Panc1 (cell line): ENCODE measurements around the gene XBP1. TPM values are rescaled to one million over a fixed set of nuclear protein-coding genes. Genes with fewer than 3 reads are reported as not detected.
"Not testable (repeated sequence)": the region's sequence is repeated elsewhere in the genome, so short reads cannot be mapped to it uniquely, and the experiment has no call there.

Source experiments
- ATAC-seq: fragments of 200-7000 bp; cut with Tn5 transposase; 2 replicates; pipeline ENCODE4 v1.9.1; 2020; ENCODE audit warnings: mild to moderate bottlenecking, moderate library complexity
- BruUV-seq: library from RNA; stranded (reverse); fragments of 400-500 nt; replicated peaks from 2 replicates; lab custom pipeline; 2021; lab: Mats Ljungman, UMichigan
- CTCF ChIA-PET: fragments of 300-600 bp; sonication (Branson Sonifier 250); formaldehyde crosslinking; loops from one replicate; lab custom pipeline; 2022; ENCODE audit warnings: antibody characterized with exemption; lab: Charles Lee
- POLR2A ChIA-PET: fragments of 300-600 bp; sonication (Branson Sonifier 250); formaldehyde crosslinking; loops from one replicate; lab custom pipeline; 2022; ENCODE audit warnings: antibody characterized with exemption; lab: Charles Lee
- DNase-seq: peaks from one replicate; pipeline ENCODE4 v3.0.0-alpha.2; 2010; ENCODE audit warnings: low read depth, low spot score
- H3K27ac ChIP-seq: 2 replicates; pipeline ENCODE4 v1.5.1; 2011; ENCODE audit warnings: mild to moderate bottlenecking, low read length, inconsistent platforms
- H3K27me3 ChIP-seq: fragments of 200-500 bp; sonication (Bioruptor generic); 2 replicates; pipeline ENCODE4 v1.6.0; 2014; ENCODE audit warnings: low read length, inconsistent platforms; ENCODE audit not compliant: control insufficient read depth, insufficient read depth
- H3K36me3 ChIP-seq: fragments of 200-500 bp; sonication (Bioruptor generic); 2 replicates; pipeline ENCODE4 v1.5.1; 2014; ENCODE audit warnings: inconsistent platforms, mild to moderate bottlenecking, low read length, moderate library complexity; ENCODE audit not compliant: control insufficient read depth, insufficient read depth
- H3K4me1 ChIP-seq: 2 replicates; pipeline ENCODE4 v1.5.1; 2011; ENCODE audit warnings: inconsistent platforms, mild to moderate bottlenecking, low read length, moderate library complexity; ENCODE audit not compliant: control insufficient read depth, insufficient read depth
- H3K4me3 ChIP-seq, 2 experiments: 2 replicates each; pipeline ENCODE4 v1.5.1; 2011 to 2012; ENCODE audit warnings: low read depth in 2 of 2, low read length in 2 of 2, mild to moderate bottlenecking in 2 of 2, inconsistent platforms in 1 of 2, moderate library complexity in 1 of 2
- H3K9me3 ChIP-seq: fragments of 200-500 bp; sonication (Bioruptor generic); 2 replicates; pipeline ENCODE4 v1.5.1; 2014; ENCODE audit warnings: low read depth, mild to moderate bottlenecking, inconsistent platforms, low read length, moderate library complexity; ENCODE audit not compliant: control insufficient read depth, insufficient read depth
- CTCF ChIP-seq: fragments of 450-650 bp; IDR thresholded peaks from 2 replicates; pipeline ENCODE4 v1.5.1; 2017; ENCODE audit warnings: mild to moderate bottlenecking
- POLR2AphosphoS5 ChIP-seq: IDR thresholded peaks from 2 replicates; pipeline ENCODE4 v1.6.1; 2012; ENCODE audit warnings: mild to moderate bottlenecking, low read depth, low read length, moderate library complexity
- REST ChIP-seq, 2 experiments: IDR thresholded peaks; 2 replicates each; pipeline ENCODE4 v1.6.1; 2011 to 2012; ENCODE audit warnings: low read depth in 2 of 2, control low read depth in 1 of 2, low read length in 1 of 2, mild to moderate bottlenecking in 1 of 2, moderate library complexity in 1 of 2; ENCODE audit not compliant: insufficient read depth in 1 of 2
- SIN3A ChIP-seq: IDR thresholded peaks from 2 replicates; pipeline ENCODE4 v1.6.1; 2012; ENCODE audit warnings: low read depth, mild to moderate bottlenecking, low read length, moderate library complexity, borderline replicate concordance; ENCODE audit not compliant: insufficient read depth
- TCF7L2 ChIP-seq: IDR thresholded peaks from 2 replicates; pipeline ENCODE4 v1.6.1; 2011; ENCODE audit warnings: mild to moderate bottlenecking, low read depth, low read length, inconsistent platforms
- in situ Hi-C: cut with HindIII; loops from 2 replicates; pipeline ENCODE4 v1.10.0; 2016; ENCODE audit warnings: low sequenced_read_pairs, low pct_unique_long_range_greater_than_20kb
- intact Hi-C: fragments of 100-400 bp; cut with micrococcal nuclease; formaldehyde crosslinking; loops from one replicate; pipeline ENCODE4 v1.10.0; 2022; ENCODE audit not compliant: unreplicated experiment
- total RNA-seq: library from RNA; stranded (reverse); gene quantifications from one replicate; pipeline ENCODE4 v1.2.1, GENCODE V29; 2021; ENCODE audit not compliant: unreplicated experiment

XBP1 gene
- total RNA-seq, 1 experiment from 2014 or later: 48.8 TPM

- BruUV-seq: no TSS peak
- no peaks in the 10 kb centered on the region for H3K9me3 ChIP-seq
- CTCF ChIA-PET: interaction anchor here (0.5 kb wide), 1 partner anchor 21 kb away, joined by 3 read pairs; no protein-coding TSS in a partner anchor
Measured at GRCh38 chr22:28766628-28767027, 33.7 kb downstream of the XBP1 start.

GRCh38 chr22:28762000-28762399, 38.4 kb downstream of the XBP1 start:
- in situ Hi-C loops, H3K4me1 ChIP-seq, DNase-seq, H3K4me3 ChIP-seq, intact Hi-C loops, H3K9me3 ChIP-seq, H3K27ac ChIP-seq, CTCF ChIA-PET, POLR2A ChIA-PET, H3K27me3 ChIP-seq, H3K36me3 ChIP-seq, BruUV-seq, ATAC-seq: not testable (repeated sequence)

More at GRCh38 chr22:28766628-28767027, 33.7 kb downstream of the XBP1 start:
- in situ Hi-C loops: no loop called here
- TF ChIP-seq POLR2AphosphoS5 (no peak), CTCF (no peak), REST (IDR thresholded peaks at IDR 0.05; ENCODE audit: insufficient read depth in 1 of 2, low read depth in 2 of 2, low read length in 1 of 2) (no peak), TCF7L2 (no peak)
- Histone ChIP-seq H3K36me3 (no peaks in the 10 kb centered on the region), H3K27me3 (no peaks in the 10 kb centered on the region), H3K27ac (no peak overlapping the region), H3K4me1 (no peaks in the 10 kb centered on the region), H3K4me3 (no peak overlapping the region)
- ATAC-seq: no peak
- intact Hi-C loops: no loop called here
- POLR2A ChIA-PET: no interaction called here
- DNase-seq: no peak

- DNase-seq (no peak), ATAC-seq (no peak)
- no peaks in the 10 kb centered on the region for H3K27me3 ChIP-seq
- no peaks in the 10 kb centered on the region for H3K36me3 ChIP-seq
- ChIA-PET POLR2A (no interaction called here), CTCF (interaction anchor here (0.7 kb wide), 1 partner anchor 14 kb away, joined by 4 read pairs; no protein-coding TSS in a partner anchor)
- H3K4me3 ChIP-seq: no peak overlapping the region
- H3K4me1 ChIP-seq: no peaks in the 10 kb centered on the region
- intact Hi-C loops: no loop called here
- BruUV-seq: no TSS peak
- H3K27ac ChIP-seq: no peak overlapping the region
- TF ChIP-seq SIN3A: no peak
- TF ChIP-seq POLR2AphosphoS5: no peak
- TF ChIP-seq CTCF: no peak
- TF ChIP-seq REST (IDR thresholded peaks at IDR 0.05; ENCODE audit: insufficient read depth in 1 of 2, low read depth in 2 of 2, low read length in 1 of 2): no peak
- TF ChIP-seq TCF7L2: no peak
- H3K9me3 ChIP-seq: no peaks in the 10 kb centered on the region
- in situ Hi-C loops: no loop called here
Measured at GRCh38 chr22:28761449-28761755, 39.0 kb downstream of the XBP1 start.
